Fibroblast of the aortic adventitia (primary cell): ENCODE measurements around the gene ADARB2. TPM values are rescaled to one million over a fixed set of nuclear protein-coding genes. Genes with fewer than 3 reads are reported as not detected.

Source experiments
- DNase-seq: peaks from one replicate; pipeline ENCODE4 v3.0.0-alpha.2; 2010; ENCODE audit warnings: low read depth
- H3K4me3 ChIP-seq: 2 replicates; pipeline ENCODE4 v1.5.1; 2011; ENCODE audit warnings: low read depth, mild to moderate bottlenecking, control low read depth, low read length, moderate library complexity
- CTCF ChIP-seq: IDR thresholded peaks from 2 replicates; pipeline ENCODE4 v1.5.1; 2011; ENCODE audit warnings: mild to moderate bottlenecking, low read length, control low read depth, inconsistent platforms; ENCODE audit not compliant: insufficient read depth
- total RNA-seq: library from RNA; depleted of rRNA; stranded (reverse); fragments of >200 nt; gene quantifications from 2 replicates; pipeline ENCODE4 v1.2.3, GENCODE V29; 2012; ENCODE audit warnings: low replicate concordance

The ADARB2 gene
- total RNA-seq, 1 donor, result not detected

- DNase-seq, result no peak
- TF ChIP-seq CTCF, result no peak
- H3K4me3 ChIP-seq, result no peak overlapping the region
Observed at GRCh38 chr10:1198453-1199344, 538.6 kb downstream of the ADARB2 start.

GRCh38 chr10:1197384-1197783 lies 539.9 kb downstream of the ADARB2 start:
- no peak overlapping the region for H3K4me3 ChIP-seq
- no peak for DNase-seq
- no peak for TF ChIP-seq CTCF

- TF ChIP-seq CTCF, result no peak
Observed at GRCh38 chr10:1196656-1197055, 540.7 kb downstream of the ADARB2 start.

GRCh38 chr10:1195828-1196227 lies 541.5 kb downstream of the ADARB2 start:
- H3K4me3 ChIP-seq, result no peak overlapping the region
- no peak for DNase-seq
- TF ChIP-seq CTCF, result no peak

More at GRCh38 chr10:1196656-1197055, 540.7 kb downstream of the ADARB2 start:
- no peak overlapping the region for H3K4me3 ChIP-seq
- DNase-seq, result no peak

- no peak overlapping the region for H3K4me3 ChIP-seq
- no peak for DNase-seq
- no peak for TF ChIP-seq CTCF
Observed at GRCh38 chr10:1194161-1194560, 543.2 kb downstream of the ADARB2 start.

- DNase-seq, result peak; percentile 1
Observed at GRCh38 chr10:1193561-1193960, 543.8 kb downstream of the ADARB2 start.

More at GRCh38 chr10:1193561-1193960, 543.8 kb downstream of the ADARB2 start:
- no peak overlapping the region for H3K4me3 ChIP-seq
- TF ChIP-seq CTCF, result no peak
